ENCODE measurements around the gene ATM.
"Not testable (repeated sequence)": the region's sequence is repeated elsewhere in the genome, so short reads cannot be mapped to it uniquely, and the experiment has no call there.

The ATM gene

DNA sequence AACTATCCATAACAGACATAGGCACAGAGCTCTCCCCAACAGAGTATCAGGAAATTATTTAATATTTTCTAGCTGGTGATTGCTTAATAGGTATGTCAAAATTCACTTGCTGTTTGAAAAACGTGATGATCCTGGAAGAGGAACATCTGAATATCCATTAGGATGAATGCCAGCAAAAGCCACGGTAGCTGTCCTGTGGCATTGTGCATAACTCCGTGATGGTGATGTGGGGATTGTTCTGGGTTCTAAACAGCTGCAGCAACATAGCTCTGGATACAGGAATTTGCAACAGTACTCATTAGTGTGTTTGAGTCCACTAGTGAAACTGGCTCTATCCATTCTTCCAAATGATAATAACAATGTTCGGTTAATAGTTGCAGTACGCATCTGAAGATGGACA, 165.7 kb downstream of the ATM start:
- no peak for DNase-seq

DNA sequence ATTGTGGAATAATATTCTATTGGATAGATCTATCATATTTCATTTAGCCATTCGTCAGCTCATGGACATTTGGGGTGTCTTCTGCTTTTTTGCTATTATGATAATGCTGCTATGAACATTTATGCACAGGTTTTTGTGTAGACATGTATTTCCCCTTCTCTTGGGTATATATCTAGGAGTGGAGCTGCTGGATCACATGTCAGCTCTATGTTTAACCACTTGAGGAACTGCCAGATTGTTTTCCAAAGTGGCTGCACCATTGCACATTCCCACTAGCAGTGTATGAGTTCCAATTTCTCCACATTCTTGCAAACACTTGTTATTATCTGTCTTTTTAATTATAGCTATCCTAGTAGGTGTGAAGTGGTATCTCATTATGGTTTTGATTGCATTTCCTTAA, 169.5 kb downstream of the ATM start:
- no peak for DNase-seq

- DNase-seq, result no peak
Observed at GRCh38 chr11:108393046-108393445, 170.2 kb downstream of the ATM start.

- DNase-seq, result no peak
Observed at GRCh38 chr11:108394744-108395284, 171.9 kb downstream of the ATM start.

GRCh38 chr11:108396672-108397071, 173.8 kb downstream of the ATM start:
- not testable (repeated sequence) for DNase-seq

GRCh38 chr11:108398439-108398838, 175.6 kb downstream of the ATM start:
- DNase-seq, result no peak

GRCh38 chr11:108402241-108402640, 179.4 kb downstream of the ATM start:
- no peak for DNase-seq

GRCh38 chr11:108403052-108403451, 180.2 kb downstream of the ATM start:
- no peak for DNase-seq

DNA sequence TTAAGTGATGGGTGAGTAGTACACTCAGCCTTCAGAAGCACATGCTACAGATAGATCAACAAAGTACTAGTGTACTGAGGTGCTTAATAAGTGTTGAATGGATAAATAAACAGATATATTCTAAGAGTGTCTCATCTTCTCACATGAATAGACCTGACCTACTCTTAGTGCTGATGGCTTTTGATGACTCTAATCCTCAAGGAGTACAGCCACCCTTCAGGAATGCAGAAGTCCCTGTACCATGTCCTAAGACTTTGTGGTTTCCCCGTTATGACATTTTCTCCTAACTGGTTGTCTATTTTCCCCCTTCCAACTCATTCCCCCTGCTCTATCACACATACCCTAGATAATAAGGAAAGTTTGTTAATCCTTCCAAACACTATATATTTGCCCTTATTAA, 182.8 kb downstream of the ATM start:
- DNase-seq, result no peak

DNA sequence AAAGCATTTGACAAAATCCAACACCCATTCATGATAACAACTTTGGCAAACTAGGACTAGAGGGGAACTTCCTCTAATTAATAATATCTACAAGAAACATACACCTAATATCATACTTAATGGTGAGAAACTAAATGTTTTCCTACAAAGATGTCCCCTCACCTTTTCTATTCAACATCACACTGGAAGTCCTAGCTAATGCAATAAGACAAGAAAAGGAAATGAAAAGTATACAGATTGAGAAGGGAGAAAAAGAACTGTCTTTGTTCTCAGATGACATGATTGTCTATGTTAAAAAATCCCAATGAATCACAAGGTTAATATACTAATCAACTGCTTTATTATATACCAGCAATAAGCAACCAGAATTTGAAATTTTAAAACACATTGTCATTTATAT, 192.1 kb downstream of the ATM start:
- no peak for DNase-seq

GRCh38 chr11:108417551-108417950, 194.7 kb downstream of the ATM start:
- not testable (repeated sequence) for DNase-seq
